Inferior parietal cortex (tissue), 1 donor: ENCODE data around the gene ATP6V1F.

ENCODE experiments used
- DNase-seq: peaks from one replicate; pipeline ENCODE4 v3.0.0-alpha.2; 2016; ENCODE audit errors: extremely low spot score

The ATP6V1F gene

DNA sequence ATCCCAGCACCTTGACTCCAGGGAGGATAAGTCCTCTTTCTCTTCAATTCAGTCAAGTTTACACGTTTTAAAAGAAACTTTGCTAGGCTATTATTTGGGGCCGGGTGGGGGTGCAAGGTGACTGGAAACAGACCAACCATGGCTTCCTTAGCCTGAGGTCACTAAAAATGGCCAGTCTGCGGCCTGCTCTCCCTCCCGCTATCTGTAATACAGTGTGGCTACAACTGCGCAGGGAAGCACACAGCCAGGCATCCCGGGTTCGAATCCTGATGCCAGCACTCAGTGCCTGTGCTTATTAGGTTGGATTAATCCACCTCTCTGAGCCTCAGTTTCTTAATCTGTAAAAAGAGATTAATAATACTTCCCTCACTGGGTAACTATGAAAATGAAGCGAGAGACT lies 19.5 kb downstream of the ATP6V1F start:
- DNase-seq: no peak

- DNase-seq: peak; percentile 82
Measured at GRCh38 chr7:128883622-128884448, 21.2 kb downstream of the ATP6V1F start.

- DNase-seq: no peak
Measured at GRCh38 chr7:128884561-128885369, 22.1 kb downstream of the ATP6V1F start.

GRCh38 chr7:128885370-128886187 lies 22.9 kb downstream of the ATP6V1F start:
- no peak for DNase-seq

DNA sequence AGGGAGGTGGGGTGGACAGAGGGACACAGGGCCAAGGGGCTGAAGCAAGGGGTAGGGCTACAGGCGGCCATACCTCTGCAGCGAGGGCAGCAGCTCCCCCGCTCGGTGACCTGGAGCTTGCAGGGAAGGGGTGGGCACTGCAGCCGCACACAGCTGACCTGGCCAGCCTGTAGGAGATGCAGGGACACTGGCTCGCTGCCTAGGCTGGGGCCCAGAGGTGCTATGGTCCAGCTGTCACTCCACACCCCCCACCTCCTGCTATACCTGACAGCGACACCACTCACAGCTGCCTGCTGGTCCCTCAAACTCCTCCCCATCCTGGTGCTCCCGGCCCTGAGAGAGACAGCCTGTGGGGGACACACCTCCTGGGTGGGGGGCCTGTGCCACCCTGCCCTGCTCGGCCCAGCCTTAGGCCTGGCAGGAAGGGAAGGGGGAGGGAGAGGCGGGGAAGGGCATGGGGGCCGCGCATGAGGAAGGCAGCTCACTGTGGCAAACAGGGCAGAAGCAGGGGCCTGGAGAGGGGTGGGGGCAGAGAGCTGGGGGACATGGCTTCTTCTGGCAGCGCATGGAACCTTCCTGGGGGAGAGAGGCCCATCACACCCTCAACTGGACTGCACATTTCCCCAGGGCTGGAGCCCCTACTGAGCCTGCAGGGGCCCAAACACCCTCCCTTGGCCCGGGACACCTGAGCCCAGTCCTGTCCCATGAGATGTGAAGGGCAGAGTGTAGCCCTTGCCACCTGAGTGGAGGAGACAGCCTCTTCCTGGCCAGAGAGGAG lies 23.9 kb downstream of the ATP6V1F start:
- no peak for DNase-seq

- DNase-seq: no peak
Measured at GRCh38 chr7:128887169-128888038, 24.7 kb downstream of the ATP6V1F start.

DNA sequence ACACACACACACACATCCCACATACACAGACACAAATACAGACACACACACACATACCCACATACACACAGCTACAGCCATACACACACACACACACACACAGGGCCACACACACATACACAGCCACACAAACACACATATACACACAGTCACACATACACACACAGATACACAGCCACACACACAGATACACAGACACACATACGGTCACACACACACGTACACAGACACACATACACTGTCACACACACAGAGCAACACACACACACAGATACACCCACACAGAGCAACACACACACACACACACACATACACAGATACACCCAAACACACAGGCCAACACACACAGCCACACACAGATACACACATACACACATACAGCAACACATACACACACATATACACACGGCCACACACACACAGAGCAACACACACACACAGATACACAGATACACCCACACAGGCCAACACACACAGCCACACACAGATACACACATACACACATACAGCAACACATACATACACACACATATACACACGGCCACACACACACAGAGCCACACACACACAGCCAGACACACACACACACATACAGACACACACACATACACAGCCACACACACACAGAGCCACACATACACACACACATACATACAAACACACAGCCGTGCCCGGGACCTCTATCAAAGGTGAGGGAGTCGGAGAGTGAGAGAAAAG lies 25.5 kb downstream of the ATP6V1F start:
- no peak for DNase-seq

GRCh38 chr7:128888756-128889095 lies 26.1 kb downstream of the ATP6V1F start:
- no peak for DNase-seq

DNA sequence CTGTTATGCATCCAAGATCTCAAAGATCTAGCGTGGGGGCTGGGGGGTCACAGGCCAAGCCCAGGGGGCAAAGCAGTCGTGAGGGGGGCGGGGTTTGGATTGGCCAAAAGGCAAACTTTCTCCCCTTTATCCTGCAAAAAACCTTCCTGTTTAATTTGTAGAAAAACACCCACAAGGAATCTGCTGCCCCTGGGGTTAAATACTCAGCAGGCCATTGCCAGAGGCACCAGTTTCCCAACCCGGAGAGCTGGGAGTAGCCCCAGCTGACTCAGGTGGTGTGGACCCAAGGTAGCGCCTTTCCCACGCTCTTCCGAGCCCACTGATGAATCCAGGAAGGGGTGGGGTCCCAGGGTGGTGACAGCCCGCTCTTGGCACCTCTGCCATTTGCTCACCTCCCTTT lies 26.5 kb downstream of the ATP6V1F start:
- DNase-seq: no peak

- no peak for DNase-seq
Measured at GRCh38 chr7:128890306-128891109, 27.9 kb downstream of the ATP6V1F start.

GRCh38 chr7:128891110-128891941 lies 28.7 kb downstream of the ATP6V1F start:
- no peak for DNase-seq

GRCh38 chr7:128891942-128892269 lies 29.2 kb downstream of the ATP6V1F start:
- no peak for DNase-seq

GRCh38 chr7:128892521-128893250 lies 30.0 kb downstream of the ATP6V1F start:
- no peak for DNase-seq

- DNase-seq: no peak
Measured at GRCh38 chr7:128893251-128894100, 30.8 kb downstream of the ATP6V1F start.

DNA sequence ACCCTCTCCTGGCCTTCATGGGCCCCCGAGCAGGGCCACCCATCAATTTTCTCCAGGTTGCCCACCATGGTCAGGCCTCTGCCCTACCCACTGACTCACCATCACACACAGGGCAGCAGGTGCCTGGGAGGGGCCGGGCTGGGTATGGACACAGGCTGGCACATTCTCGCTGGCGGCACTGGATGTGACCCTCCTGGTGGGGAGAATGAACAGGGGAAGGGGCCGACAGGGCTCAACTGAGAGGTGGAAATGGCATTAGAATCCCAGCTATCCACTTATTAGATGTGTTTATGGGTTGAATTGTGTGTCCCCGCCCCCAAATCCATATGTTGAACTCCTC lies 31.4 kb downstream of the ATP6V1F start:
- no peak for DNase-seq

DNA sequence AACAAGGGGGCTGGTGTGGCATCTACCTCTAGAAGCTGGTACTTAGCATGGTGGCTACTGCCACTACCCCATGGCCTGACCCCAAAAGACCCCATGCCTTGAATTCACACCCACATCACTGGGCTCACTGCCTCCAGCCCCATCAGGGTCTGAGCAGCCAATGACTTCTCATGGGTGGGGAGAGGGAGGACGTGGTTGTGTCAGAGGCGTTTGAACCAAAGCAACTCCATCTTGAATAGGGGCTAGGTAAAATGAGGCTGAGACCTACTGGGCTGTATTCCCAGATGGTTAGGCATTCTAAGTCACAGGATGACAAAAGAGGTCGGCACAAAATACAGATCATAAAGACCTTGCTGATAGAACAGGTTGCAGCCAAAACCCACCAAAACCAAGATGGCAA lies 32.7 kb downstream of the ATP6V1F start:
- DNase-seq: no peak

GRCh38 chr7:128899392-128899791 lies 36.7 kb downstream of the ATP6V1F start:
- DNase-seq: no peak
